ENCODE measurements around the gene TTC3.
A peak's percentile ranks its signal among the peaks of the same experiment; 100 is the strongest.

The TTC3 gene

GRCh38 chr21:37073417-37074196, 553 bp downstream of the TTC3 start:
- Histone ChIP-seq H3K4me3 (replicated peaks; ENCODE audit: insufficient read depth, low read length) (peak overlapping the region; percentile 72), H3K27ac (replicated peaks) (peak overlapping the region; percentile 85), H3K27me3 (ENCODE audit: insufficient read depth, poor library complexity, severe bottlenecking) (no peaks in the 10 kb centered on the region)
- peak; percentile 32 to 56 for DNase-seq (ENCODE audit: low read depth in 1 of 2, low spot score in 1 of 2)
- TF ChIP-seq POLR2AphosphoS5 (IDR thresholded peaks at IDR 0.05; ENCODE audit: low read depth): no peak; the same call in 1 of the 2 replicates
- TF ChIP-seq CTCF (IDR thresholded peaks at IDR 0.05; ENCODE audit: insufficient read depth, low read length): no peak
- TF ChIP-seq SPI1 (IDR thresholded peaks at IDR 0.05; ENCODE audit: borderline replicate concordance, low read depth): no peak
- TF ChIP-seq GABPA (IDR thresholded peaks at IDR 0.05; ENCODE audit: low read depth): no peak
- no peak for TF ChIP-seq REST (IDR thresholded peaks at IDR 0.05; ENCODE audit: insufficient replicate concordance, low read depth)

- peak overlapping the region; percentile 85 for H3K27ac ChIP-seq (replicated peaks)
- TF ChIP-seq POLR2AphosphoS5 (IDR thresholded peaks at IDR 0.05; ENCODE audit: low read depth) (no peak), REST (IDR thresholded peaks at IDR 0.05; ENCODE audit: insufficient replicate concordance, low read depth) (no peak), CTCF (IDR thresholded peaks at IDR 0.05; ENCODE audit: insufficient read depth, low read length) (no peak), GABPA (IDR thresholded peaks at IDR 0.05; ENCODE audit: low read depth) (no peak), SPI1 (IDR thresholded peaks at IDR 0.05; ENCODE audit: borderline replicate concordance, low read depth) (no peak)
- peak overlapping the region; percentile 72 for H3K4me3 ChIP-seq (replicated peaks; ENCODE audit: insufficient read depth, low read length)
- DNase-seq (ENCODE audit: low read depth in 1 of 2, low spot score in 1 of 2): peak in 1 of 2 experiments; percentile 12
- H3K27me3 ChIP-seq (ENCODE audit: insufficient read depth, poor library complexity, severe bottlenecking): no peaks in the 10 kb centered on the region
These were observed 1.1 kb downstream of the TTC3 start for GRCh38 chr21:37074197-37074510.

GRCh38 chr21:37074546-37074945, 1.5 kb downstream of the TTC3 start:
- TF ChIP-seq REST (IDR thresholded peaks at IDR 0.05; ENCODE audit: insufficient replicate concordance, low read depth): no peak
- no peak for TF ChIP-seq CTCF (IDR thresholded peaks at IDR 0.05; ENCODE audit: insufficient read depth, low read length)
- no peak for TF ChIP-seq SPI1 (IDR thresholded peaks at IDR 0.05; ENCODE audit: borderline replicate concordance, low read depth)
- TF ChIP-seq GABPA (IDR thresholded peaks at IDR 0.05; ENCODE audit: low read depth): no peak
- TF ChIP-seq POLR2AphosphoS5 (IDR thresholded peaks at IDR 0.05; ENCODE audit: low read depth): no peak
- Histone ChIP-seq H3K27ac (replicated peaks) (peak overlapping the region; percentile 85), H3K27me3 (ENCODE audit: insufficient read depth, poor library complexity, severe bottlenecking) (no peaks in the 10 kb centered on the region), H3K4me3 (replicated peaks; ENCODE audit: insufficient read depth, low read length) (peak overlapping the region; percentile 72)
- no peak for DNase-seq (ENCODE audit: low read depth in 1 of 2, low spot score in 1 of 2)

Measured in HL-60 (cell line).